Keratinocyte (primary cell): ENCODE measurements around the gene TMEM151B. TPM values are rescaled to one million over a fixed set of nuclear protein-coding genes. Genes with fewer than 3 reads are reported as not detected.

ENCODE experiments used
- DNase-seq: peaks from one replicate; pipeline ENCODE4 v3.0.0-alpha.2; 2011; ENCODE audit warnings: low read depth, missing footprints, low spot score
- FAIRE-seq: peaks from 2 replicates; lab custom pipeline; 2011; peaks lifted over from hg19 to GRCh38; lab: Jason Lieb, UNC
- H2AFZ ChIP-seq: 2 replicates; pipeline ENCODE4 v1.6.0; 2012; ENCODE audit warnings: low read length, control low read depth, inconsistent platforms; ENCODE audit not compliant: control insufficient read depth
- H3K27ac ChIP-seq: 2 replicates; pipeline ENCODE4 v1.5.1; 2011; ENCODE audit warnings: low read length; ENCODE audit not compliant: control insufficient read depth, insufficient read depth
- H3K27me3 ChIP-seq: 3 replicates; pipeline ENCODE4 v1.6.0; 2011; ENCODE audit warnings: low read length; ENCODE audit not compliant: control insufficient read depth, insufficient read depth; ENCODE audit errors: extremely low read depth
- H3K36me3 ChIP-seq, 2 experiments: 2 replicates in 1 of 2; 3 replicates in 1 of 2; pipeline ENCODE4 v1.5.1; 2011; ENCODE audit warnings: low read length in 2 of 2, mild to moderate bottlenecking in 1 of 2; ENCODE audit not compliant: control insufficient read depth in 2 of 2, insufficient read depth in 2 of 2; ENCODE audit errors: extremely low read depth in 1 of 2
- H3K4me1 ChIP-seq: 3 replicates; pipeline ENCODE4 v1.5.1; 2011; ENCODE audit warnings: low read length; ENCODE audit not compliant: control insufficient read depth, insufficient read depth; ENCODE audit errors: extremely low read depth
- H3K4me2 ChIP-seq: 3 replicates; pipeline ENCODE4 v1.6.0; 2011; ENCODE audit warnings: low read depth, low read length; ENCODE audit not compliant: control insufficient read depth, insufficient read depth; ENCODE audit errors: extremely low read depth
- H3K4me3 ChIP-seq, 3 experiments: fragments of 200-600 bp in 1 of 3; sonication (generic) in 1 of 3; 2 replicates in 2 of 3; 3 replicates in 1 of 3; pipeline ENCODE4 v1.5.1; 2011 to 2016; ENCODE audit warnings: low read length in 3 of 3, mild to moderate bottlenecking in 3 of 3, control low read depth in 2 of 3, inconsistent platforms in 1 of 3, low read depth in 1 of 3, mixed read lengths in 1 of 3, mixed run types in 1 of 3, moderate library complexity in 1 of 3; ENCODE audit not compliant: control insufficient read depth in 2 of 3, insufficient read depth in 2 of 3; ENCODE audit errors: extremely low read depth in 1 of 3
- H3K79me2 ChIP-seq: 2 replicates; pipeline ENCODE4 v1.6.0; 2012; ENCODE audit warnings: low read length; ENCODE audit not compliant: control insufficient read depth, insufficient read depth
- H3K9ac ChIP-seq: 3 replicates; pipeline ENCODE4 v1.6.0; 2011; ENCODE audit warnings: low read length; ENCODE audit not compliant: control insufficient read depth, insufficient read depth; ENCODE audit errors: extremely low read depth
- H3K9me1 ChIP-seq: 3 replicates; pipeline ENCODE4 v1.6.0; 2011; ENCODE audit warnings: low read length; ENCODE audit not compliant: control insufficient read depth, insufficient read depth; ENCODE audit errors: extremely low read depth
- H3K9me3 ChIP-seq: 2 replicates; pipeline ENCODE4 v1.5.1; 2012; ENCODE audit warnings: low read depth, low read length; ENCODE audit not compliant: control insufficient read depth
- H4K20me1 ChIP-seq: 3 replicates; pipeline ENCODE4 v1.6.0; 2011; ENCODE audit warnings: low read length; ENCODE audit not compliant: control insufficient read depth, insufficient read depth; ENCODE audit errors: extremely low read depth
- EZH2 ChIP-seq: IDR thresholded peaks from one replicate; pipeline ENCODE4 v1.6.1; 2012; ENCODE audit warnings: inconsistent platforms, mild to moderate bottlenecking, low read length, moderate library complexity
- dilution Hi-C: fragments of 300-500 bp; cut with MboI; formaldehyde crosslinking; loops from one replicate; pipeline ENCODE4 v1.7.0; 2020; ENCODE audit warnings: low sequenced_read_pairs; ENCODE audit not compliant: extremely low pct_ligation_motif_present
- polyA plus RNA-seq, 5 experiments: library from polyadenylated mRNA; depleted of rRNA in 3 of 5; stranded (reverse) in 3 of 5; stranded (forward) in 1 of 5; unstranded in 1 of 5; fragments of >200 nt; gene quantifications; 1 replicate in 1 of 5; 2 replicates in 3 of 5; 3 replicates in 1 of 5; pipeline versions ENCODE4 v1.2.1 to v1.2.3, GENCODE V29; 2011 to 2012; ENCODE audit warnings: missing spikeins in 2 of 5, low read depth in 1 of 5, low replicate concordance in 1 of 5
- TF ChIP-seq, protein P1 (sequence below), 3 experiments: IDR thresholded peaks in 1 of 3; conservative IDR thresholded peaks in 1 of 3; optimal IDR thresholded peaks in 1 of 3; 2 replicates in 2 of 3; 3 replicates in 1 of 3; pipeline versions ENCODE3 to v1.5.1; 2011; ENCODE audit warnings: low read length in 3 of 3, mild to moderate bottlenecking in 3 of 3, moderate library complexity in 2 of 3, control low read depth in 1 of 3, inconsistent platforms in 1 of 3; ENCODE audit not compliant: insufficient read depth in 2 of 3; ENCODE audit errors: extremely low read depth in 1 of 3

The TMEM151B gene
- polyA plus RNA-seq, 1 donor (not counting 4 experiments of a cell fraction or from before 2014, with no cell fraction given): not detected

DNA sequence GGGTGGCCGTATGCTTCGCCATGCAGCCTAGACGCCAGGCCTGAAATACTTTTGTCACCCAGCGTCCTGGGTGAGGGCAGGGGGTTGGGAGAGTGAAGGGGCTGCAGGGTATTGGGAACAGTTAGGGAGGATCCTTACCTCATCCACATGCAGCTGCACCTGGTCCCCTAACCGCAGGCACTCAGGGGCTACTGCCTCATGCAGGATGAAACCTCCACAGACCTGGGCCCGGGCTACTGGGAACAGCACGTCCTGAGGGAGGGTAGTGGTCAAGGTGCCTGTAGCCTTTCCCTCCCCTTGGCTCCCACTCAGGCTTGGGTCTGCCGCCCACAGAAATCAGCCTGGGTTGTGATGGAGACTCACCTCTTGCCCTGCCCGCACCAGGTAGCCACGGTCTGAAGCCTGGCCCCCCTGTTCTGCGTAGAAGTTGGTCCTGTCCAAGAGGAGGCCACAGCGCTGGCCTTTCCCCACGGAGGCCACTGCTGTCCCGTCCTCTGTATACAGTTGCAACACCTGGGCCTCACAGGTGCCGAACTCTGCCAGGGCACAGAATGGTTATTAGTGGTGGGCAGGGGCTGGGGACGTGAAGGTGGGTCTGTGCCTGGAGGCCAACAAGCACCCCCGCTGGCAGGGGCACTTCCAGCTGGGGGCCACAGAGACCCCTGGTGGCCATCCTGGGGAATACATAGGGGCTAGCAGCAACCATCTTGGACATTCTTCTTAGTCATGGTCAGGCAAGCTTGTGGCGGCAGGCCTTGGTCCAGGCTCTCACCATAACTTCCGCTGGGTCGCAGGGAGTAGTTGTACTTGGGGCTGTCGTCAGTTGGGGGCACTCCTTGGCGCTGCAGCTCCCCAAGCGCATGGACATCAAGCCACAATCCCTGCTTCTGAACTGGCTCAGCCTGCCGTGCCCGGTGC is 34.3 kb downstream of the TMEM151B start:
- no peak for FAIRE-seq
- DNase-seq: no peak
- Histone ChIP-seq H3K36me3 (peaks cover 51 to 59% of the 10 kb centered on the region in 2 experiments), H3K4me3 (no peak overlapping the region), H3K79me2 (no peaks in the 10 kb centered on the region), H4K20me1 (no peaks in the 10 kb centered on the region), H3K4me2 (no peak overlapping the region), H3K27ac (no peak overlapping the region), H3K9me3 (no peaks in the 10 kb centered on the region), H3K4me1 (peaks cover 9% of the 10 kb centered on the region), H3K27me3 (no peaks in the 10 kb centered on the region), H3K9me1 (peaks cover 2% of the 10 kb centered on the region), H2AFZ (no peak overlapping the region), H3K9ac (no peak overlapping the region)
- dilution Hi-C loops: no loop called here
- no peak for TF ChIP-seq EZH2
- TF ChIP-seq, protein P1, sequence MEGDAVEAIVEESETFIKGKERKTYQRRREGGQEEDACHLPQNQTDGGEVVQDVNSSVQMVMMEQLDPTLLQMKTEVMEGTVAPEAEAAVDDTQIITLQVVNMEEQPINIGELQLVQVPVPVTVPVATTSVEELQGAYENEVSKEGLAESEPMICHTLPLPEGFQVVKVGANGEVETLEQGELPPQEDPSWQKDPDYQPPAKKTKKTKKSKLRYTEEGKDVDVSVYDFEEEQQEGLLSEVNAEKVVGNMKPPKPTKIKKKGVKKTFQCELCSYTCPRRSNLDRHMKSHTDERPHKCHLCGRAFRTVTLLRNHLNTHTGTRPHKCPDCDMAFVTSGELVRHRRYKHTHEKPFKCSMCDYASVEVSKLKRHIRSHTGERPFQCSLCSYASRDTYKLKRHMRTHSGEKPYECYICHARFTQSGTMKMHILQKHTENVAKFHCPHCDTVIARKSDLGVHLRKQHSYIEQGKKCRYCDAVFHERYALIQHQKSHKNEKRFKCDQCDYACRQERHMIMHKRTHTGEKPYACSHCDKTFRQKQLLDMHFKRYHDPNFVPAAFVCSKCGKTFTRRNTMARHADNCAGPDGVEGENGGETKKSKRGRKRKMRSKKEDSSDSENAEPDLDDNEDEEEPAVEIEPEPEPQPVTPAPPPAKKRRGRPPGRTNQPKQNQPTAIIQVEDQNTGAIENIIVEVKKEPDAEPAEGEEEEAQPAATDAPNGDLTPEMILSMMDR (optimal IDR thresholded peaks at IDR 0.05 in 1 of 3, IDR thresholded peaks at IDR 0.05 in 1 of 3, conservative IDR thresholded peaks at IDR 0.05 in 1 of 3; ENCODE audit: extremely low read depth in 1 of 3, insufficient read depth in 2 of 3, low read length in 3 of 3): peak; percentile 67 to 78 (median 75)

DNA sequence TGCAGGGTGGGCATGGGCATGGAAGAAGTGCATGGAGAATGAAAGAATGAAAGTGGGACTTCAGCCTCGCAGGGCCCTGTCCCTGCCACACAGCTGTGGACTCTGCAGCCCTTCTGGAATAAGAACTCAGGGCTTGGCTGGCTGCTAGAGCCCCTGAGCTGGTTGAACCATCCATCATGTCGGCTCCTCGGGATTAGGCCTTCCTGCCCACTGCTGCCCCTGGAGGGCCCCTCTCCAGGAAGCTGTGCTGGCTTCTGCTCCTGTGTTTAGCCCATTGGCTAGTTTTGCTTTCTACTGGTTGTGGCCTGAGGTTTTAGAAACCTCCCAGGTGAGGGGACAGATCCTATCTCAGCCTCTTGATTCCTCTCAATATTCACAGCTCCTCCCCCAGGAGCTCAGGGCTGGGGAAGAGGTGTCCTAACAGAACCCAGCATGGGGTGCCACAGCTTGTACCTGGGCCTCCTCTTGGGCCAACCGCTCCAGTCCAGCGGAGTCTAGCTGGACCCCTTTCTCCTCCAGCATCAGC is 35.0 kb downstream of the TMEM151B start:
- no peak for DNase-seq
- H2AFZ ChIP-seq: no peak overlapping the region

More for the DNA sequence above, 35.0 kb downstream of the TMEM151B start:
- H3K27ac ChIP-seq: no peak overlapping the region
- no peak for FAIRE-seq
- H3K27me3 ChIP-seq: no peaks in the 10 kb centered on the region
- no peaks in the 10 kb centered on the region for H4K20me1 ChIP-seq
- H3K4me2 ChIP-seq: no peak overlapping the region
- dilution Hi-C loops: no loop called here
- peaks cover 53 to 61% of the 10 kb centered on the region in 2 experiments for H3K36me3 ChIP-seq
- H3K9ac ChIP-seq: no peak overlapping the region
- H3K4me1 ChIP-seq: peaks cover 11% of the 10 kb centered on the region
- H3K79me2 ChIP-seq: no peaks in the 10 kb centered on the region
- peaks cover 2% of the 10 kb centered on the region for H3K9me1 ChIP-seq
- TF ChIP-seq, protein P1 (optimal IDR thresholded peaks at IDR 0.05 in 1 of 3, IDR thresholded peaks at IDR 0.05 in 1 of 3, conservative IDR thresholded peaks at IDR 0.05 in 1 of 3; ENCODE audit: extremely low read depth in 1 of 3, insufficient read depth in 2 of 3, low read length in 3 of 3): no peak
- TF ChIP-seq EZH2: no peak
- H3K9me3 ChIP-seq: no peaks in the 10 kb centered on the region
- no peak overlapping the region for H3K4me3 ChIP-seq
